Measurements from ENCODE around the gene SSUH2. TPM values are rescaled to one million over a fixed set of nuclear protein-coding genes. Genes with fewer than 3 reads are reported as not detected.

SSUH2 gene
- total and polyA plus RNA-seq, 9 of the 15 experiments (the other 6 are each of a cell fraction or from before 2014, with no cell fraction given) = 0.04 to 0.17 (median 0.04) TPM; not detected in 6

- TF ChIP-seq ZNF316 (IDR thresholded peaks at IDR 0.05) = 0 out of 2 replicates have a peak, but pooled peaks have one; percentile 22
- TF ChIP-seq ELK3 (CRISPR knock-in tag; IDR thresholded peaks at IDR 0.05) = no peak
- DNase-seq (ENCODE audit: extremely low read depth in 1 of 4, low spot score in 3 of 4) = no peak
- Histone ChIP-seq H4K20me1 (replicated peaks; ENCODE audit: control insufficient read depth, insufficient read depth, low read length) (no peaks in the 10 kb centered on the region), H3K9me1 (ENCODE audit: control insufficient read depth, insufficient read depth, low read length) (no peaks in the 10 kb centered on the region), H3K4me3 (no peak overlapping the region), H3K9ac (ENCODE audit: insufficient read depth in 1 of 2, low read depth in 2 of 2, low read length in 2 of 2) (no peak overlapping the region), H3K36me3 (ENCODE audit: control insufficient read depth, insufficient read depth, low read length) (no peaks in the 10 kb centered on the region), H3K79me2 (ENCODE audit: control insufficient read depth, insufficient read depth, low read length) (no peaks in the 10 kb centered on the region), H3K9me3 (replicated peaks; ENCODE audit: control insufficient read depth, insufficient read depth, low read depth, low read length) (no peaks in the 10 kb centered on the region), H3K4me1 (replicated peaks in 1 of 2; ENCODE audit: control insufficient read depth in 2 of 2, insufficient read depth in 2 of 2, low read length in 2 of 2) (no peaks in the 10 kb centered on the region), H2AFZ (ENCODE audit: low read depth, low read length) (no peak overlapping the region), H3K27ac (ENCODE audit: extremely low read depth, low read depth, low read length) (no peak overlapping the region), H3K4me2 (ENCODE audit: insufficient read depth, low read length) (no peak overlapping the region), H3K27me3 (ENCODE audit: control insufficient read depth in 2 of 2, insufficient read depth in 2 of 2, low read length in 2 of 2) (peaks cover 0 to under 1% of the 10 kb centered on the region in 2 experiments; a peak in 1 of 5 replicates)
- FAIRE-seq = no peak
- in situ Hi-C loops (cut with MboI) (no loop called here), intact Hi-C loops (cut with micrococcal nuclease) (no loop called here)
- BruUV-seq (replicated peaks) = no TSS peak
- no peak for ATAC-seq
- ChIA-PET CTCF (ENCODE audit: low intra/inter-chr PET ratio) (no interaction called here), POLR2A (interaction anchor here (0.7 to 1.0 kb wide), 2 partner anchors 9 to 78 kb away, joined by 3 read pairs; no protein-coding TSS in a partner anchor)
- 1% methylated on average over 6 of the region's 6 CpGs for WGBS (ENCODE audit: insufficient coverage, low coverage, missing lambda C conversion rate)
Measured at GRCh38 chr3:8581806-8582445, 62.7 kb downstream of the SSUH2 start.

- ATAC-seq (no peak), DNase-seq (ENCODE audit: extremely low read depth in 1 of 4, low spot score in 3 of 4) (no peak), FAIRE-seq (no peak)
- H3K9ac ChIP-seq (ENCODE audit: insufficient read depth in 1 of 2, low read depth in 2 of 2, low read length in 2 of 2) = no peak overlapping the region
- ChIA-PET POLR2A (no interaction called here), CTCF (ENCODE audit: low intra/inter-chr PET ratio) (no interaction called here)
- peaks cover 0 to 6% of the 10 kb centered on the region in 2 experiments; a peak in 1 of 5 replicates for H3K27me3 ChIP-seq (ENCODE audit: control insufficient read depth in 2 of 2, insufficient read depth in 2 of 2, low read length in 2 of 2)
- TF ChIP-seq NCOR1 (IDR thresholded peaks at IDR 0.05) (no peak), ZNF316 (IDR thresholded peaks at IDR 0.05) (no peak), SNIP1 (IDR thresholded peaks at IDR 0.05; ENCODE audit: low read depth) (no peak), ZNF384 (IDR thresholded peaks at IDR 0.05; ENCODE audit: low read depth, low read length) (no peak), MCM7 (IDR thresholded peaks at IDR 0.05) (no peak), ZNF639 (CRISPR knock-in tag; conservative IDR thresholded peaks at IDR 0.05 in 1 of 2, IDR thresholded peaks at IDR 0.05 in 1 of 2) (no peak), GABPB1 (CRISPR knock-in tag; IDR thresholded peaks at IDR 0.05) (no peak), SMAD2 (IDR thresholded peaks at IDR 0.05; ENCODE audit: low read depth, low read length) (no peak), DMBX1 (CRISPR knock-in tag; IDR thresholded peaks at IDR 0.05; ENCODE audit: borderline replicate concordance) (no peak), DLX4 (CRISPR knock-in tag; IDR thresholded peaks at IDR 0.05) (no peak)
- WGBS (ENCODE audit: insufficient coverage, low coverage, missing lambda C conversion rate) = 0% methylated on average over 3 of the region's 3 CpGs
- H3K9me1 ChIP-seq (ENCODE audit: control insufficient read depth, insufficient read depth, low read length) = no peaks in the 10 kb centered on the region
- intact Hi-C loops (cut with micrococcal nuclease) = no loop called here
- no peak overlapping the region for H2AFZ ChIP-seq (ENCODE audit: low read depth, low read length)
- no peaks in the 10 kb centered on the region for H4K20me1 ChIP-seq (replicated peaks; ENCODE audit: control insufficient read depth, insufficient read depth, low read length)
- in situ Hi-C loops (cut with MboI) = no loop called here
- H3K4me1 ChIP-seq (replicated peaks in 1 of 2; ENCODE audit: control insufficient read depth in 2 of 2, insufficient read depth in 2 of 2, low read length in 2 of 2) = no peaks in the 10 kb centered on the region
- no peak overlapping the region for H3K27ac ChIP-seq (ENCODE audit: extremely low read depth, low read depth, low read length)
- no peaks in the 10 kb centered on the region for H3K9me3 ChIP-seq (replicated peaks; ENCODE audit: control insufficient read depth, insufficient read depth, low read depth, low read length)
- no peak overlapping the region for H3K4me3 ChIP-seq
- no peak overlapping the region for H3K4me2 ChIP-seq (ENCODE audit: insufficient read depth, low read length)
- BruUV-seq (replicated peaks) = no TSS peak
- no peaks in the 10 kb centered on the region for H3K36me3 ChIP-seq (ENCODE audit: control insufficient read depth, insufficient read depth, low read length)
- no peaks in the 10 kb centered on the region for H3K79me2 ChIP-seq (ENCODE audit: control insufficient read depth, insufficient read depth, low read length)
Measured at GRCh38 chr3:8581373-8581772, 63.2 kb downstream of the SSUH2 start.

All from K562 (cell line).